Eye (tissue), 1 donor: ENCODE data around the gene NEUROD6.

Source experiments
- DNase-seq: peaks from one replicate; pipeline ENCODE4 v3.0.0-alpha.2; 2015

The NEUROD6 gene

GRCh38 chr7:31333291-31333690 lies 7.2 kb downstream of the NEUROD6 start:
- DNase-seq = no peak

- DNase-seq = peak; percentile 16
These were observed 13.5 kb downstream of the NEUROD6 start for GRCh38 chr7:31327071-31327470.

- peak; percentile 67 for DNase-seq
These were observed 14.1 kb downstream of the NEUROD6 start for GRCh38 chr7:31326416-31326815.

- DNase-seq = no peak
These were observed 17.4 kb downstream of the NEUROD6 start for GRCh38 chr7:31323101-31323500.

- no peak for DNase-seq
These were observed 19.9 kb downstream of the NEUROD6 start for GRCh38 chr7:31320675-31321074.

- DNase-seq = no peak
These were observed 22.2 kb downstream of the NEUROD6 start for GRCh38 chr7:31318313-31318712.

- DNase-seq = no peak
These were observed 23.6 kb downstream of the NEUROD6 start for GRCh38 chr7:31316876-31317275.

- DNase-seq = no peak
These were observed 24.8 kb downstream of the NEUROD6 start for GRCh38 chr7:31315758-31316157.

- no peak for DNase-seq
These were observed 25.7 kb downstream of the NEUROD6 start for GRCh38 chr7:31314781-31315180.

- no peak for DNase-seq
These were observed 27.6 kb downstream of the NEUROD6 start for GRCh38 chr7:31312889-31313288.

- DNase-seq = peak; percentile 14
These were observed 29.0 kb downstream of the NEUROD6 start for GRCh38 chr7:31311552-31311951.

GRCh38 chr7:31310321-31310935 lies 30.1 kb downstream of the NEUROD6 start:
- DNase-seq = no peak

- DNase-seq = no peak
These were observed 31.1 kb downstream of the NEUROD6 start for GRCh38 chr7:31309407-31309806.

GRCh38 chr7:31308652-31309051 lies 31.9 kb downstream of the NEUROD6 start:
- no peak for DNase-seq

GRCh38 chr7:31307972-31308371 lies 32.6 kb downstream of the NEUROD6 start:
- DNase-seq = peak; percentile 11

GRCh38 chr7:31305260-31305659 lies 35.3 kb downstream of the NEUROD6 start:
- no peak for DNase-seq

GRCh38 chr7:31304446-31304845 lies 36.1 kb downstream of the NEUROD6 start:
- DNase-seq = no peak

- DNase-seq = peak; percentile 75
These were observed 38.2 kb downstream of the NEUROD6 start for GRCh38 chr7:31302356-31302755.

- DNase-seq = no peak
These were observed 41.2 kb downstream of the NEUROD6 start for GRCh38 chr7:31299336-31299735.

GRCh38 chr7:31290601-31291000 lies 49.9 kb downstream of the NEUROD6 start:
- no peak for DNase-seq
